GM18873 (cell line): ENCODE data around the gene TRMT2B.
"Not testable (repeated sequence)": the region's sequence is repeated elsewhere in the genome, so short reads cannot be mapped to it uniquely, and the experiment has no call there.

Experiments used
- ATAC-seq: cut with Tn5 transposase; IDR thresholded peaks from one replicate; pipeline ENCODE4 v1.9.1; 2021; ENCODE audit warnings: mild to moderate bottlenecking, moderate library complexity, moderate number of reproducible peaks; ENCODE audit not compliant: unreplicated experiment, low FRiP score

Gene TRMT2B

GRCh38 chrX:101051549-101052302, at the start of gene TRMT2B:
TSS of gene TRMT2B (minus strand) at chrX:101052111. CDS start at chrX:101042289, 9,822 bp downstream.
- ATAC-seq, result peak; percentile 80

- peak; percentile 99 for ATAC-seq
Measured at GRCh38 chrX:101097546-101098453, 45.9 kb upstream of the TRMT2B start, which contains the start of gene CENPI. TSS of gene CENPI (plus strand) at chrX:101098204. CDS start at chrX:101101071, 2,867 bp downstream.

GRCh38 chrX:101091817-101092216, 39.9 kb upstream of the TRMT2B start:
- ATAC-seq, result no peak

- ATAC-seq, result no peak
Measured at GRCh38 chrX:101081231-101081630, 29.3 kb upstream of the TRMT2B start.

- ATAC-seq, result no peak
Measured at GRCh38 chrX:101080326-101081124, 28.6 kb upstream of the TRMT2B start.

- no peak for ATAC-seq
Measured at GRCh38 chrX:101079736-101080270, 27.9 kb upstream of the TRMT2B start.

GRCh38 chrX:101078716-101079598, 27.0 kb upstream of the TRMT2B start, which contains the start of gene TMEM35A:
TSS of gene TMEM35A (plus strand) at chrX:101078879. CDS start at chrX:101079003, 124 bp downstream.
- ATAC-seq, result no peak

- no peak for ATAC-seq
Measured at GRCh38 chrX:101071582-101071981, 19.7 kb upstream of the TRMT2B start.

GRCh38 chrX:101062176-101062575, 10.3 kb upstream of the TRMT2B start:
- ATAC-seq, result no peak

GRCh38 chrX:101057093-101057714, 5.3 kb upstream of the TRMT2B start:
- no peak for ATAC-seq

GRCh38 chrX:101056551-101056950, 4.6 kb upstream of the TRMT2B start:
- ATAC-seq, result not testable (repeated sequence)

- peak; percentile 12 for ATAC-seq
Measured at GRCh38 chrX:101051153-101051548, 760 bp downstream of the TRMT2B start.

- no peak for ATAC-seq
Measured at GRCh38 chrX:101040197-101040596, 11.7 kb downstream of the TRMT2B start.

- ATAC-seq, result no peak
Measured at GRCh38 chrX:101037231-101037630, 14.7 kb downstream of the TRMT2B start.

- ATAC-seq, result no peak
Measured at GRCh38 chrX:101029665-101030064, 22.2 kb downstream of the TRMT2B start.

- ATAC-seq, result no peak
Measured at GRCh38 chrX:101028562-101028961, 23.3 kb downstream of the TRMT2B start.

GRCh38 chrX:101025126-101025525, 26.8 kb downstream of the TRMT2B start:
- no peak for ATAC-seq

GRCh38 chrX:101022020-101022419, 29.9 kb downstream of the TRMT2B start:
- ATAC-seq, result no peak

GRCh38 chrX:101012031-101012430, 39.9 kb downstream of the TRMT2B start:
- ATAC-seq, result not testable (repeated sequence)
